HG03565 (cell line): ENCODE results near the gene GRM3.

Experiments used
- ATAC-seq: cut with Tn5 transposase; IDR thresholded peaks from one replicate; pipeline ENCODE4 v1.9.1; 2021; ENCODE audit warnings: mild to moderate bottlenecking, moderate library complexity; ENCODE audit not compliant: unreplicated experiment

Gene GRM3

DNA sequence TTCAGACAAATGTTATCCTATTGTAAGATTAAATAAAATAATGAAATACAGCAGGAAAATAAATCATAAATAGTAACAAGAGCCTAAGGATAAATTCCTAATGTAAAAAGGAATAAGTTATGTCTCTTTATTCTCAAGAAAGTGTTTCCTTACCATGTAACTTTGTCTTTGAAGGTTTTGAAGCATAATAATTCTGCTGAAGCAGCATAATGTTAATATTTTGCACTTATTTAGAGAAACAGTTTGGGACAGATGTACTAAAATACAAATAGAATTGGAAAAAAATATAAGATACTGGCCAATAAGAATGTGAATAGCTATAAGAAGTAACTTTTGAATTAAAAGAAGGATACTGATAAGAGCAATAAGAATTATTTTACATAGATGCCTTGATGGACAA lies 45.7 kb downstream of the GRM3 start:
- ATAC-seq: no peak

DNA sequence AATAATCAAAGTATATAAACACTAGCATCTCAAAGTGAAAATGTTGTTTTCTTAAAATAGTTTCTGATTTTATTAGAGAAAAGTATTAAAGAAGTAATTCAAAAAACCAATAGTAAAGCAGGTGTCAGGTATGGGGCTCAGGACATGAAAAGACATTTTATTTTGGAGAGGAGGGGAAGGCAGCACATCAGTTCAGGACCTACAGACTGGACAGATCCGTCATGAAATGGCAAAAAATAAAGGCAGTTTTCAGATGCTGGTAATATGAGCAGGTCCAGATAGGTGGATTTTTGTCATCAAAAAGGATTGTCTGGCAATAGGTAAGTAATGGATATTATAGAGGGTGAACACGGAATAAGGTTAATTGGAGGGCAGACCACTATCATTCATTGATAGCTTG lies 49.0 kb downstream of the GRM3 start:
- ATAC-seq: no peak

DNA sequence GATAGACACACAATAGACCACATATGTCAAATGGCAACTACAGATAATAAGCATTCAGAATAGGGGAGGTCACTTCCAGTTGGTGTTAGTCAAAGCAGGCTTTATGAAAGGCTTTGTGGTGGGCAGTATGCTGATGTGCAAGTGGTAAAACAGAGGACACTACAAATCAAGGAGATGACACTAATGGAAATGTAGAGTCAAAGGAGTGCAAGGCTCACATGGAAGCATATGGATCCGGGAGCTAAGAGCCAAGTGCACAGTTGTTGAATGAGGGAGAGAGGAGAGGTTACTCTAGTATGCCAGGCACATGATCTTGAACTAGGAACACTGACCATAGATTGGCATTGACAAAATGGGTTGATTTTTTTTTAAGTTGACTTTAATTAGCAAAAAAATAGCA lies 62.7 kb downstream of the GRM3 start:
- no peak for ATAC-seq

DNA sequence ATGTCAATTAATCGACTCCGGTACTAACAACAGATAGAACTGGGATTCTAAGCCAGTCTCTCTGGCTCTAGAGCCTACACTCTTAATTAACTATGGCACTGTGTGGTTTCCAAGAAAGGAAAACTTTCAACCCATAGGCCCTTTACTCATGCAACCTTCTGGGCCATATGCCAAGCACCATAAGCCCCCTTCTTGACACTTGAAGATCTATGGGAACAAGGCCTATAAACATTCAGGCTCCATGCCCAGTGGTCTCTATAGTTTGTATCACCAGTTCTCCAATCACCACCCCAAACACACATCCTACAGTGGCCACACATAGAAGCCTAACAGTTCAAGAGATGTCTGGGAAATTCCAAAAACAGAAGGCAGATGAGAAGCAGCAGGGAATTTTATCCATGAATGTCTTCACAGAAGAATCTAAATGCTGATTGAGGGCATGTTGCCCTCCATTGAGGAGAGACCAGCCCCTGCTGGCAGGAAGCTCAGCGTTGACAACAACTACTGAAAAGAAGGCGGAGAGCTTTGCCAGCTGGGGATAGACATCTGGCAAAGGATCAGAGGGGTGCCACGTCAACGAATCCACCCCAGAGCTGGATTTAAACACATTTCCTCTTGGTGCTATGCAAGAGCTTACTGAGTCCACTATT lies 64.4 kb downstream of the GRM3 start:
- no peak for ATAC-seq

DNA sequence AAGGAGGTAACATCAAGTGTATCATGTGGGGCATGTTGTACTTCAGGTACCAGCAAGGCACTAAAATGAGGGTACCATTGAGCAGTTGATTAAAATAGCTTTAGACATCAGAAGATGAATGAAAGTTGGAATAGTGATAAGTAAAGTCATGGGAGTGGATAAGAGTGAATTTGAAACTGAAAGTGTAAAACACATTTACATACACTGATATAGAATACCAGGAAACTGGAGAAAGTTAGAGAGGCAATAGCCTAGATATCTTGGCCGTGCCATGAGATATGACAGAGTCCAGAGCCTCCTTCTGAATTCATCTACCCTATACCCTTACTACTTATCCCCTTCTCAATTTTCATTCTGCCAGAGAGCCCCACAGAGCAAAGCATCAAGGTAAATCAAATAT lies 76.6 kb downstream of the GRM3 start:
- ATAC-seq: peak; percentile 36

DNA sequence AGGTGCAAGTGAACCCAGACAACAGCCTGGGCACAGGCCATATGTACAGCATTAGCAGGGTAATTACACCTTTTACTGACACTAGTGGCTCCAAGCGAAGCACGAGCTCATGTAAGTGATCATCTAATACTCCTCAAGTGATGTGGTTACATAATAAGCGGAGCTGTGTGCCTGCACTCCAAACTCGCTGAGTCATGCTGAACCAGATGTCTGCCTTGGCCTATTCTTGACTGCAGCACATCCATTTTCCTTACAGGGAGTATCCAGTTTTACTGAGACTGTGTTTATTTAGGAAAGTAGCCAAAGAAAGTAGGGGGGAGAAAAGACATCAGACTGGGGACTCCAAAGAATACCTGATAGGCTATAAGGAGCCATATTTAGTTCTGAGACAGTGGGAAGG lies 90.1 kb downstream of the GRM3 start:
- no peak for ATAC-seq

DNA sequence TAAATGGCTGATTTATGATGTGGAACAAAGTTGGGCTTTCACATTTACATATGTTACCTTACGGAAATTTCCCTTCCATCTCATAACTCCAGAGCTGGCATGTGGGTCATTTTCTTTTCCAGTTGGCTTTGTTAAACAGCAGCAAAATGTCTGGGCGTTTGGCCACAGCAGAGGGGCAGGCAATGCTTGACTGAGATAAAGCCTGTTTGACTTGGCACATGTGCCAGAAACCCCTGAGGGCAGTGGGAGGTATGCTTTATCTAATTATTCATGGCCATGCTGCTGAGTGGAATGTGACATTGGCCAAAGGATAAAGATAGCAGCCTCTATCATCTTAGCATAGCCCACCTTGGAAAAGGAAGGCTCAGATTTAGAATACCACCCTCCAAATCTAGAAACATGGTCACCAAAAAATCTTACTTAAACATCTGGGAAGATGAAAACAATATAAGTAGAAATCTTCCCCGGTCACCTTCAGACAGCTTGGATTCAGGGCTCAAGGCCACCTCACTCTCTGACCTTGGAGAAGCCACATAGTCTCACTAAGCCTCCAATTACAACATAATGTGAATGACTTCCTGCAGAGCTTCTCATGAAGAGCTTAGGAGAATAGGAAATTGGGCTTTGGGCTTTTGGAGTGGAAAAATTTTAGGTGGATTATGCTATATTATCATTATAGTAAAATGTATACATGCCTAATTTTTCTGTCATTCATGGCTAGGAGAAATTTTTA lies 101.5 kb downstream of the GRM3 start:
- ATAC-seq: no peak

DNA sequence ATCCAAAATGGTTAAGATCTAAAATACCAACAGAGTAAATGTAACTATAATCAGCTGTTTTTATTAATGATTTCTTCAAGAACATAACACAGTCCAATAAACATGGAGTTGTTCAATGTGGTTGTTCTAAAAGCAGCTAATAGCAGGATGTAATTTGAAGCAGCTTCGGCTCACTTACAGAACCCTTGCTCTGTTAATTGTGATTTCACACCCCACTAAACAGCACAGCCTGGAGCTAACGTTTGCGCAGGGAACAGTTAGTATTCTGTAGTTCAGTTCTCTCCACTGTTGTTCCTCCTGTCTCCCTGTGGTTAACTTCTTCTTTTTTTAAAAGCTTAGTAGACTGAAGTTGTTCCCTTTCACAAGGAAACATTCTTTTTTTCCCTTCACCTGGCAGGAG lies 104.0 kb downstream of the GRM3 start:
- no peak for ATAC-seq

DNA sequence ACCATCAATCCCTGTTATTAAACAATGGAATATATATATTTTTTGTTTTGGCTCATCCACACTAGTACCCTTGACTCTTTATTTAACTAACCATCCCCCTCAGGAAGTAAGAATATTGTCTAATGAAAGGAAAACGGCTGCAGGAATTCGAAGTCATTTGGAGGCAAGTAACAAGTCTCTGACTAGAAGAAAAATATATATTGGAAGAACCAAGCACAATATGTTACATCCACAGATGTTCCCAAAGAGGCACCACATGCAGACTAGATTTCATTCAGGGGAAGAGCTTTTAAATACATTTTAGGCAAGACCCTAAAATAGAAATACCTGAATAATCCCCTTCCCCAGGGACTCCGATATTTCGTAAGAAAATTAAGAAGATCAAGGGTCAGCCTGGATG lies 104.5 kb downstream of the GRM3 start:
- no peak for ATAC-seq

DNA sequence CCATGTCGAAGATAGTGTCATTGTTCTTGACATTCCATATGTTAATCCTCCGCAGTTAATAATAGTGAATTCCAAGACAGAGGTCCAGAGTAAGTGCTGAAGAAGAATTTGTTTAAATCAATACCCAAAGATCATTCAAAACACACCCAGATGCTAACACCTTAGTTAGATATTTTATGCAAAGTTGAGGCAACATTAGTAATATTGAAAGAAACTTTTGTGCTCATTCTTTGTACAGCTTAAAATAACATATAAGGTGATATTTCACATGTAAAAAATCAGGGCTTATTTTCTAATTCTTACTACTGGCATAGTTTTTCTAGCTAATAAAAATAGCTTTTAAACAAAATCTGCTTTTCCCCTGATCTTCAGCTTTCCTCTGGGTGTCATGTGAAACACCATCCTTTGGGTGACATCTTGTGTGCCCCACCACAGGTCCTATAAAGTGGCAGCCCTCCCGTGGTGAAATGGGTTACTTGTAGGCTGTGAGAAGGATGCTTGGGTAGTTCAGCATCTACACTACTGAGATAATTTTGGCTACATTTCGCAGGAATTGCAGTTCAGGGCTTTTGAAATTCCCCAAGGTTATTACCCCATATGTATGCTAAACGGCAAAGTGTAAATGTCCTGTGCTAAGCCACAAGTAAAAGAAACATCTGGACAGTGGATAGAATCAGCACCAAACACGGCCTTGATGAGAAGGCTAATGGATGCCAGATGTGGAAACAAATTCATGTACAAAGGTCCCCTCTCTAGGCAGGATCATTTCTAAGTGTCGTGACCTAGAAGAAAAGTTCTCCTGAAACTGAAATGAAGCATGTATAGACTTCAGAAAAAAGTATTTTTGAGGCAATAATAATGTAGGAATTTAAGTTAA lies 105.4 kb downstream of the GRM3 start:
- ATAC-seq: peak; percentile 74

DNA sequence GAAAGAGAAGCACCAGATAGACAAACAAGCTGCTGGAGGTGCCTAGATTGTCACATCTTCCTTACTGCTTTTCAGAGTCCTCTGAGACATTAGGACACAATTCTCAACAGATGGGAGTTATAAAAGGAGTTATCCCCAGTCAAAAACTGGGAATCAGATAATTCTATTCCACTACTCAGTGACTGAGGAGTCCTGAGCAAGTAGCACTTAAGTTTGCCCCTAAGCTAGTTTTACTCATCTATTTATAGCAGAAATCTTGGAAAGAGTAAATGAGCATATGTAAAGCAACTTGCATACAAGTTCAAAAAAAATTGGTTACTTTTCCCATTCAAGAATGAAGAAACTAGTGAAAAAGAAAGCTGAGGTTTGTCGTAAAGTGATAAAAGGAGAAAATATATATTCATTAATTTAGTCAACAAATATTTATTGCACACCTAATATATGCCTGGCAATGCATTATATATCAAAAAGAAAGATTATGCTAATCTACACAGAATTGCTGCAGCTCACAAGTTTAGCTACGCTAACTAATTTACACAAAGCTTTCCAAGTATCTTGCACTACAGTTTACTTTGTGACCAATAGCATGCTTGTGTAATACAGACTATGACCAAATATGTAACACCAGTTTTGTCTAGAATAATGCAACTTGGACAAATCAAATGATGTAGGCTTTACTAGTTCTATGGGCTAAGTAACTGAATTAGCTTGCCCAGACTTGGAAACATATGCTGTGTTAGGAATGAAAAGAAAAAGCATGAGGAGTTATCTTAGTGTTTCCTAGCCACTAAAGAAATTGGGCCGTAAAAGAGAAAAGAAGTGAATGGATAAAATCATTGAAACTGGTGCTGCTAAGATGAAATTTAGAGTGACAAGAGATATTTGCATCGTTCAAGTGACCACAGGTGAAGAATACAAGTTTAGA lies 106.3 kb downstream of the GRM3 start:
- ATAC-seq: no peak

DNA sequence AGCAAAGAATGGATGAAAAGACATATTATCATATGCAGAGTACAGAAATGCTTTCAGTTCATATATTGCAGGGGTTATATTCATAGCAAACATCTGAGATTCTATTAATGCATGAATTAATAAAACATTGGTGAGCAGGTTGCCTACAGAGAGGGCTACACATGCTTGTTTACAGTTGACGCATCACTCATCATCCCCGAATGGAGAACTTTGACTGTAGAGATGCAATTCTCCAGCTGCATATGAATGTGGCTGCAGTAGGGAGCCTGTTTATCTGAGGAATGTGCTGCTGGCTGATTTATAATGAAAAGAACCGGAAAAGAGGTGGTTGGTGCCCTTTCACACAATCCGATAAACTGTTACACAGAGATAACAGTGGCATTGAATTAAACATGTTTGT lies 116.5 kb downstream of the GRM3 start:
- no peak for ATAC-seq

DNA sequence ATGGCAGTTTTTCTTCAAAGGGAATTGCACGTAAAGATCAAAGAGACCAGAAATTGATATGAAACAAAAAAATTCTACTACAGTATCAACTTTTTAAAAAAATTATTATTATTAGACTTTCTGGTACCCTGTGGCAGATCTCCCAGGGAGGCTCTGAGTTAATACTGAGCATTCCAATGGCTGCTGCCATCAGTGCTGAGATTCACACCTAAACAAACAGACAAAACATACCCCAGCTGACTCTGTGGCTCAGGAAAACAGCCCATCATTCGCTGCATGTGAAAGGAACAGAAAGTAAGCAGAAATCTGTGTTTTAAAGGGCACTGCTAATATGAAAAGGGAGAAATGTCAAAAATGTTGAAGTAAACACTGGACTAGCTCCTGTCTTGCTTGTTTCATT lies 118.4 kb downstream of the GRM3 start:
- no peak for ATAC-seq

DNA sequence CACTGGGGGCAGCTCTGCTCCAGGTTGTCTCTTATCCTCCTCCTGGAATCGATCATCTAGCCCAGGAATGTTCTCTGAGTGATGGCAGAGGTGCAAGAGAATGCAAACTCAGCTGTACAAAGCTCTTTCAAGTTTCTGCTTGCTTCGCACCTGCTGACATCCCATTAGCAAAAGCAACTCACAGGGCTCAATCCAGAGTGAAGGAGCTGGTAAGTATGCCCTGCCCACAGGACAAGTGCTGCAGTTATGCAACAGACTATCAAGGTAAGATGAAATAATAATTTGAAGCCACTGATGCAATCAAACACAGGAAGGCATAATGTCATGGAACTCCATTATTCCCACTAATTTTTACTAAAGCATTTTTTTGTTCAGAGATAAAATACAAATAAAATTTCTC lies 122.2 kb downstream of the GRM3 start:
- ATAC-seq: no peak

DNA sequence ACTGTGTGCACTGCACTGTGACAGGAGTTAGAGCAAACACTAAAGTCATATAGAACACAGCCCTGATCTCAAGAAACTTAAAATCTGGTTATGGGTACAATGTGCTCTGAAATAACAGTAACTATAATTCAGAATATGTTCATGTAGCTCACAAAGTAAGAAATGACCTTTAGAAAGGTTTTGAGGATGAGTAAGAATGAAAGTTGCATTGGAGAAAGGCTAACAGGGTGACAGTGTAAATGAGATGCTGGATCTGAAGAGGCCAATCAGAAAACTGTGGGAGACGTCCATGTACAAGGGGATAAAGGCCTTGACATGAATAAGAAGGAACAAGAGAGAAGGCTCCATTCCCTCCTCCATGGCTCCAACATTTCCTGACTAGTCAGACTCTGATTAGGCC lies 124.7 kb downstream of the GRM3 start:
- peak; percentile 45 for ATAC-seq

DNA sequence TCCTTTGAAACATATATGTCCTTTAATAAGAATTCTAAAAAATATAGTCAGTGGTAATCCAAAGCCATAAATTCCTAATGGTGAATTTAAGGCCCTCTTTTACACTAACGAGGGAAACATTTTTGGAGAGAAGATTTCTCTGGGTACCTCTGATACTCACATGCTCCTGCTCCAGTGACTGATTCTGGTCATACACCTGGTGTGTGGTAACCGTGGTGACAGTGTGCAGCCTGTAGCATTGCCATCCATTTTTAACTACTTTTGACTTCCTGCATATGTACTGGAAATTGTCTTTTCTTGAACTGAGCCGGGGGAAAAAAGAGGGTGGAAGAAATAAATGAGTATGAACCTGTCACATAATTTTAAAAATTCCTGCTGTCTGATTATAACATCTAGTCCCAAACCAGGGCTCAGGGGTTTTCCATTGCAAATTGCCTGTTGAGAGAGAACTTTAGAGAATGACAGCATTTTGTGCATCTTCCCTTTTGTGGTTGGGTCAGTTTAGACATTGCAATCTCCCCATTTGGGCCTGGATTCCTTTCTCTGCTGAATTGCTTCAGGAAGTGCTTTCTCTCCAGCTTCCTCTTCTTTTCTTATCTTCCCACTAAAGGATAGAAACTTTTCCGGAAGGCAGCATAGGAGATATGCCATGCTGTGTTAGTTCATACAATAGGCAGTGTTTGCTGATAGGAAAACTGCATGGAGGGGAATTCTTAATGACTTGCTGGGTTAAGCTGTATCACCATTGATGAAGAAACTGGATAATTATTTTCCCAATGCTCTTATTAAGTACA lies 125.5 kb downstream of the GRM3 start:
- ATAC-seq: peak; percentile 76

DNA sequence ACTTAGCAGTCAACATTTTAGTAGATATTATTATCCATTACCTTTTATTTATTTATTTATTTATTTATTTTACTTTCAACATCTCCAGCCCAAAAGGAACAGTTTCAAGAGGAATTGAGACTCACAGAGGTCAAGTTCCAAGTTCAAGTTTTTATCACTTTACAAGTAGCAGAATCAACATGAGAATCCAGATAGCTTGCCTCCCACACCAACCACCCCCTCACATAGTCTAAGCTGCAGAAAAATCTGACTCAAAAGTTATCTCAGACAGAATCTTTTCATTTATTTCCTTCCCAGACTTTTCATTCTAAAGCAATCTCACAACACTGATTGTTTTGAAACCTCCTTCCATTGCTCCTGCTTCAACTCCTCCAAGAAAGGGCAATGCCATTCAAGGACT lies 129.6 kb downstream of the GRM3 start:
- ATAC-seq: no peak

DNA sequence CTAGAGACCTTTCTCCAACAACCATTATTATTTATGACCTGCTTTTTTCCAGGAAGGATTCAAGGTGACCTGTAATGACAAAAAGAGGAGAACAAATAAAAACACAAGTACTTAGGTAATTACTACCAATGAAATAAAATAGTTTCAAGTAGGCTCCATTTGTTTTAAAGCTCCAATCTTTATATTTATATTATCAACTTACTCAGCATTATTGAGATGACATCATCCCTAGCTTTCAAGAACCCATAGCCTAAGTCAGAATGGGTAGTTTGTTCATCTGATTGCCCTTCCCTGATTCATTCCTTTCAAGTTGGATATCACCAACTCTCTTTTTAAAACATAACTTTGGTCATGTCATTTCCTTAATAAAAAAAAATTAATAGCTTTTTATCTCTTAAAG lies 131.5 kb downstream of the GRM3 start:
- no peak for ATAC-seq

DNA sequence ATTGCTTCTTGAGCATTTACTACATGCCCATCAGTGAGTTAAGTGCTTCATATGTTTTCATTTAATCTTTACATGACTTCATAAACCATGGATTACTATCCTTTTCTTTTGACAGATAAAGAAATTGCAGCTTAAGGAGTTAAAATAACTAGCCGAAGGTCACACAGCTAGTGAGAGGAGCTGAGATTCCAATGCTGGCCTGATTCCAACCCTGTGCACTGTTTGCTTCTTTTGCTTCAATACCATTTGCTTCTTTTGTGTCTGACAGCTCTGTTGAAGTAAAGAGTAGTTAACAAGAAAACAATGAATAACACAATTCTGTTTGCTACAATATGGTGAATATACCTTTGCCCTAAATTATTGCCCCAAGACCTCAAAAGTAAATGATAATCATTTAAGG lies 132.4 kb downstream of the GRM3 start:
- no peak for ATAC-seq

DNA sequence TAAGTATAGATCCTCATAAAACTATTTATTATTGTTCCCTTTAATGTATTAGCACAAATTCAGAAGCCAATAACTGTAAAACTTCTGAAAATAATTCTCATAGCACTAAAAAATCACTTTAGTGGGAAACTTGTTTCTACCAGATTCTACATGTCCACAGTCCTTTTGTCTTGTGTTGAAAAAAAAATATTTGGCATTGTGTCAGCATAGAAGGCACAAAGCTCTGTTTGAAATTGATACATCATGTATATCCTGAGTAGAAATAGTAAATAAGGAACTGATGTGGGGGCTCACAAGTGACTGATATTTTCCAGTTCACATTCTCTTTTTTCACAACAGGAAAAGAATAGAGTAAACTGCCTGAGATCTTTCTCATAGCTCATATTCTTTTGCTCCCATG lies 134.6 kb downstream of the GRM3 start:
- ATAC-seq: no peak
